ENCODE data around the gene MCTS1. TPM values are rescaled to one million over a fixed set of nuclear protein-coding genes. Genes with fewer than 3 reads are reported as not detected.

MCTS1 gene, protein sequence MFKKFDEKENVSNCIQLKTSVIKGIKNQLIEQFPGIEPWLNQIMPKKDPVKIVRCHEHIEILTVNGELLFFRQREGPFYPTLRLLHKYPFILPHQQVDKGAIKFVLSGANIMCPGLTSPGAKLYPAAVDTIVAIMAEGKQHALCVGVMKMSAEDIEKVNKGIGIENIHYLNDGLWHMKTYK
- polyA plus RNA-seq (2013, experiment 1 of 2): 59.1 TPM
- polyA plus RNA-seq (2013, experiment 2 of 2): 60.0 TPM

DNA sequence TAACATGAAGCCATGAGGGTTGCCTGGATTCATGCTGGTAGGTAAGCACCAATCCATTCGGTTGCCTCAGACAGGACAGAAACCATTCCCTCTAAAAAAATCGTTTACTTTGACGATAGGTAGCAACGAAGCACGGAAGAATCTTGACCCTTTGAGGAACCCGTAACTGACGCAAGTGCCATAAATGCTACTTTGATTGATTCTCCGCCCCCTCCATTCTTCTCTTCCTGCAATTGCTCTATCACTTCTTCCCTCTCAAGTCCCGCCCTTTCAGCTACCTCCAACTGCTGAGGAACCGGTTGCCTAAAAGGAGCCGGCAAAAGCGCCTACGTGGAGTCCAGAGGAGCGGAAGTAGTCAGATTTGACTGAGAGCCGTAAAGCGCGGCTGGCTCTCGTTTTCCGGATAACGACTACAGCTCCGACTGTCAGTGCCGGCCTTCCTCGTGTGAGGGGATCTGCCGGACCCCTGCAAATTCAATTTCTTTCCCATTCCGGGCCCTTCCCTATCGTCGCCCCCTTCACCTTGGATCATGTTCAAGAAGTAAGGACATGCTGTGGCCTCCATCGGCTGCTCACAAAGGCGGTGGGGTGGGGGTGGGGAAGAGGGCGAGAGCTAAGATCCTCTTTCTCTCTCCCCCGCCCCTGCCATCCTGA is at the start of gene MCTS1:
Gene MCTS1 (plus strand): TSS at position 395 of the 654 bp plus-strand sequence. CDS start 136 bp downstream, at position 531.
- no peaks in the 10 kb centered on the region for H3K79me1 ChIP-seq (replicated peaks; ENCODE audit: low read length, poor library complexity, severe bottlenecking)
- H2AK5ac ChIP-seq (ENCODE audit: low read length, severe bottlenecking): peak within 1 kb of the TSS; percentile 59
- peak within 1 kb of the TSS; percentile 39 for H4K91ac ChIP-seq (ENCODE audit: low read length)
- no peak within 1 kb of the TSS for H2BK15ac ChIP-seq (ENCODE audit: low read depth, poor library complexity, severe bottlenecking)
- peak within 1 kb of the TSS in 1 of 2 experiments; percentile 88 for H3K4ac ChIP-seq (ENCODE audit: low read depth in 1 of 2, low read length in 2 of 2)
- H2AFZ ChIP-seq (ENCODE audit: low read depth, low read length): no peak within 1 kb of the TSS
- peaks cover 0 to 16% of the 10 kb centered on the region in 2 experiments for H3K36me3 ChIP-seq (ENCODE audit: control insufficient read depth in 1 of 2, insufficient read depth in 2 of 2, low read depth in 1 of 2, low read length in 2 of 2)
- no peaks in the 10 kb centered on the region for H3K27me3 ChIP-seq (ENCODE audit: control insufficient read depth in 1 of 2, insufficient read depth in 1 of 2, low read length in 2 of 2)
- H3K4me2 ChIP-seq (ENCODE audit: low read length, poor library complexity, severe bottlenecking): peak within 1 kb of the TSS; percentile 66
- under 1% methylated on average over 25 of the region's 31 CpGs for WGBS
- peak within 1 kb of the TSS; percentile 54 for H4K8ac ChIP-seq (ENCODE audit: low read length)
- peak within 1 kb of the TSS; percentile 65 to 89 for H3K4me3 ChIP-seq (ENCODE audit: insufficient read depth in 1 of 2, low read depth in 1 of 2, low read length in 2 of 2)
- H2BK12ac ChIP-seq (ENCODE audit: low read length in 2 of 2): peak within 1 kb of the TSS in 1 of 2 experiments; percentile 66
- no peaks in the 10 kb centered on the region for H3K9me3 ChIP-seq (ENCODE audit: control insufficient read depth, low read length)
- no peak within 1 kb of the TSS for H3K14ac ChIP-seq (ENCODE audit: low read length in 2 of 2)
- H3K23ac ChIP-seq (ENCODE audit: low read length in 2 of 2): no peak within 1 kb of the TSS
- peak within 1 kb of the TSS; percentile 93 for H3K27ac ChIP-seq (ENCODE audit: low read length, poor library complexity, severe bottlenecking)
- no peak within 1 kb of the TSS for H2BK5ac ChIP-seq (ENCODE audit: low read depth, low read length, poor library complexity, severe bottlenecking)
- H3K9ac ChIP-seq (ENCODE audit: low read length): peak within 1 kb of the TSS; percentile 97
- peak; percentile 94 for DNase-seq
- H2BK120ac ChIP-seq (ENCODE audit: low read depth, low read length): no peak within 1 kb of the TSS
- no peaks in the 10 kb centered on the region for H3K4me1 ChIP-seq (ENCODE audit: control insufficient read depth, insufficient read depth, low read depth, low read length)
- peak within 1 kb of the TSS; percentile 19 to 88 for H3K18ac ChIP-seq (ENCODE audit: low read depth in 1 of 2, low read length in 2 of 2)

DNA sequence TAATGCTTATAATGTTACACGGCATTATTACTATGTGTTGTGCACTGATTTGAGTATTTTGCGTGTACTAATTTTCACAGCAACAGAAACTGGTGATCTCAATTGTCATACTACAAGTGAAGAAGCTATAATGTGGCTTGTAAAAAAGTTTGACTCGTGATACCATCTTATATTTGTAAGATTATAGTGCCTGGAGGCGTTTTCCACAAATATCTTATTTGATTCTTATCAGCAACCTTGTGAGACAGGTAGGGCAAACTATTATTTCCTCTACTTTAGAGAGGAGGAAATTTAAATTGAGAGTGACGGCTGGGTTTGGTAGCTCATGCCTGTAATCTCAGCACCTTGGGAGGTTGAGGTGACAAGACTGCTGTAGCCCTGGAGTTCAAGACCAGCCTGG is 47.6 kb upstream of the MCTS1 start:
- Histone ChIP-seq H3K9me3 (ENCODE audit: control insufficient read depth, low read length) (no peaks in the 10 kb centered on the region), H3K4me3 (ENCODE audit: insufficient read depth in 1 of 2, low read depth in 1 of 2, low read length in 2 of 2) (no peak overlapping the region), H3K36me3 (ENCODE audit: control insufficient read depth in 1 of 2, insufficient read depth in 2 of 2, low read depth in 1 of 2, low read length in 2 of 2) (peaks cover 0 to 39% of the 10 kb centered on the region in 2 experiments), H4K91ac (ENCODE audit: low read length) (no peak overlapping the region), H3K23ac (ENCODE audit: low read length in 2 of 2) (no peak overlapping the region), H2AK5ac (ENCODE audit: low read length, severe bottlenecking) (no peak overlapping the region), H2BK15ac (ENCODE audit: low read depth, poor library complexity, severe bottlenecking) (no peak overlapping the region), H3K14ac (ENCODE audit: low read length in 2 of 2) (no peak overlapping the region), H3K27me3 (ENCODE audit: control insufficient read depth in 1 of 2, insufficient read depth in 1 of 2, low read length in 2 of 2) (no peaks in the 10 kb centered on the region), H2AFZ (ENCODE audit: low read depth, low read length) (no peak overlapping the region), H3K18ac (ENCODE audit: low read depth in 1 of 2, low read length in 2 of 2) (no peak overlapping the region), H2BK5ac (ENCODE audit: low read depth, low read length, poor library complexity, severe bottlenecking) (no peak overlapping the region), H3K27ac (ENCODE audit: low read length, poor library complexity, severe bottlenecking) (no peak overlapping the region), H2BK12ac (ENCODE audit: low read length in 2 of 2) (no peak overlapping the region), H2BK120ac (ENCODE audit: low read depth, low read length) (no peak overlapping the region), H3K4ac (ENCODE audit: low read depth in 1 of 2, low read length in 2 of 2) (no peak overlapping the region), H4K8ac (ENCODE audit: low read length) (no peak overlapping the region), H3K4me2 (ENCODE audit: low read length, poor library complexity, severe bottlenecking) (no peak overlapping the region), H3K9ac (ENCODE audit: low read length) (no peak overlapping the region), H3K79me1 (replicated peaks; ENCODE audit: low read length, poor library complexity, severe bottlenecking) (no peaks in the 10 kb centered on the region), H3K4me1 (ENCODE audit: control insufficient read depth, insufficient read depth, low read depth, low read length) (no peaks in the 10 kb centered on the region)
- DNase-seq: no peak
- WGBS: 100% methylated on average over 1 of the region's 5 CpGs

DNA sequence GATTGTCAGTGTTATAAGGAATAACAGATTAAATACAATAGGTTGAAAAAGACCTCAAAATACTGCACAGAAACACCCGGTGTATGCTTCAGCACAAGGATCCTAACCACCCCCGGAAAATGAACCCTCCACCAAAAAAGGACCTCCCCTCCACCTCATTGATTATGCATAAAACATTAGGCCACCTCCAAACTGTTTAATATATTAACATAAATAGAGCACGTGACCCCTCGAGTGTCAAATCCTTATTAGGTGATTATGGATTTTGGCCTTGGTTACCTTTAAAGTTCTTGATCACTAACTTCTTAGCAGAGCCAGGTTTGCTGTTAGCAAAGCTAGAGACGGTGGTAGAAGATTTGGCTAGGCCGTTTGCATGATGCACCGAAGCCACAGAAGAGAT is 44.1 kb upstream of the MCTS1 start:
- H2BK12ac ChIP-seq (ENCODE audit: low read length in 2 of 2): no peak overlapping the region
- peak overlapping the region; percentile 95 for H3K9ac ChIP-seq (ENCODE audit: low read length)
- no peak overlapping the region for H4K91ac ChIP-seq (ENCODE audit: low read length)
- H3K27ac ChIP-seq (ENCODE audit: low read length, poor library complexity, severe bottlenecking): peak overlapping the region; percentile 89
- H2BK5ac ChIP-seq (ENCODE audit: low read depth, low read length, poor library complexity, severe bottlenecking): no peak overlapping the region
- no peak overlapping the region for H3K14ac ChIP-seq (ENCODE audit: low read length in 2 of 2)
- H3K4ac ChIP-seq (ENCODE audit: low read depth in 1 of 2, low read length in 2 of 2): peak overlapping the region in 1 of 2 experiments; percentile 86
- no peaks in the 10 kb centered on the region for H3K27me3 ChIP-seq (ENCODE audit: control insufficient read depth in 1 of 2, insufficient read depth in 1 of 2, low read length in 2 of 2)
- H3K79me1 ChIP-seq (replicated peaks; ENCODE audit: low read length, poor library complexity, severe bottlenecking): peaks cover 3% of the 10 kb centered on the region
- peaks cover 0 to 22% of the 10 kb centered on the region in 2 experiments for H3K36me3 ChIP-seq (ENCODE audit: control insufficient read depth in 1 of 2, insufficient read depth in 2 of 2, low read depth in 1 of 2, low read length in 2 of 2)
- H2BK15ac ChIP-seq (ENCODE audit: low read depth, poor library complexity, severe bottlenecking): no peak overlapping the region
- H2AFZ ChIP-seq (ENCODE audit: low read depth, low read length): no peak overlapping the region
- no peak overlapping the region for H2BK120ac ChIP-seq (ENCODE audit: low read depth, low read length)
- peak overlapping the region; percentile 70 for H3K4me2 ChIP-seq (ENCODE audit: low read length, poor library complexity, severe bottlenecking)
- H3K9me3 ChIP-seq (ENCODE audit: control insufficient read depth, low read length): no peaks in the 10 kb centered on the region
- H2AK5ac ChIP-seq (ENCODE audit: low read length, severe bottlenecking): no peak overlapping the region
- no peak overlapping the region for H3K23ac ChIP-seq (ENCODE audit: low read length in 2 of 2)
- no peak overlapping the region for H4K8ac ChIP-seq (ENCODE audit: low read length)
- WGBS: 0% methylated on average over 5 of the region's 7 CpGs
- DNase-seq: no peak
- H3K4me3 ChIP-seq (ENCODE audit: insufficient read depth in 1 of 2, low read depth in 1 of 2, low read length in 2 of 2): peak overlapping the region in 1 of 2 experiments; percentile 91
- H3K4me1 ChIP-seq (ENCODE audit: control insufficient read depth, insufficient read depth, low read depth, low read length): peaks cover 3% of the 10 kb centered on the region
- H3K18ac ChIP-seq (ENCODE audit: low read depth in 1 of 2, low read length in 2 of 2): no peak overlapping the region

DNA sequence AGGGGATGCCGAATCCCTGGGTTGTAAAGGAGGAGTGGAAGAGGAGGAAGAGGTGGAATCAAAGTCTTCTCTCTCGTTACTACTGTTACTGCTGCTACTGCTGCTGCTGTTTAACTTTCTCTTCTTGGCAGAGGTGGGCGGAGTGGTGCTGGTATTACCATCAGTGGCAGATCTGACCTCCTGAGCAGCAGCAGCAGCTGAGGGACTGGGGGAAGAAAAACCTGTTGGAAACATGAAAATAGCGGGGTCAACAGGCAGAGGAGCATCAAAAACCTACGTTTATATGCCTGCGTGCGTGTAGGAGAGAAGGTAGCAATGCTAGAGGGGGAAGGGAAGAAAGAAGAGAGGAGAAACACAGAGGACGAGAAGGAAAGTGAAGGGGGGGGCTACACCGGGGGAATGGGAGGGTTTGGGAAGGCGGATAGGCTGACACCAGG is 43.5 kb upstream of the MCTS1 start:
- Histone ChIP-seq H3K23ac (ENCODE audit: low read length in 2 of 2) (no peak overlapping the region), H3K27me3 (ENCODE audit: control insufficient read depth in 1 of 2, insufficient read depth in 1 of 2, low read length in 2 of 2) (no peaks in the 10 kb centered on the region), H2AFZ (ENCODE audit: low read depth, low read length) (no peak overlapping the region), H4K91ac (ENCODE audit: low read length) (peak overlapping the region; percentile 75), H2BK120ac (ENCODE audit: low read depth, low read length) (no peak overlapping the region), H3K9me3 (ENCODE audit: control insufficient read depth, low read length) (no peaks in the 10 kb centered on the region), H3K27ac (ENCODE audit: low read length, poor library complexity, severe bottlenecking) (peak overlapping the region; percentile 89), H2BK15ac (ENCODE audit: low read depth, poor library complexity, severe bottlenecking) (no peak overlapping the region), H3K14ac (ENCODE audit: low read length in 2 of 2) (peak overlapping the region in 1 of 2 experiments; percentile 86), H3K4ac (ENCODE audit: low read depth in 1 of 2, low read length in 2 of 2) (peak overlapping the region in 1 of 2 experiments; percentile 86), H2AK5ac (ENCODE audit: low read length, severe bottlenecking) (peak overlapping the region; percentile 93), H3K79me1 (replicated peaks; ENCODE audit: low read length, poor library complexity, severe bottlenecking) (peaks cover 3% of the 10 kb centered on the region), H3K9ac (ENCODE audit: low read length) (peak overlapping the region; percentile 95), H3K36me3 (ENCODE audit: control insufficient read depth in 1 of 2, insufficient read depth in 2 of 2, low read depth in 1 of 2, low read length in 2 of 2) (peaks cover 0 to 17% of the 10 kb centered on the region in 2 experiments), H3K18ac (ENCODE audit: low read depth in 1 of 2, low read length in 2 of 2) (peak overlapping the region; percentile 81 to 88), H2BK5ac (ENCODE audit: low read depth, low read length, poor library complexity, severe bottlenecking) (peak overlapping the region; percentile 79), H3K4me3 (ENCODE audit: insufficient read depth in 1 of 2, low read depth in 1 of 2, low read length in 2 of 2) (peak overlapping the region; percentile 65 to 91), H2BK12ac (ENCODE audit: low read length in 2 of 2) (peak overlapping the region; percentile 54 to 72), H3K4me1 (ENCODE audit: control insufficient read depth, insufficient read depth, low read depth, low read length) (peaks cover 3% of the 10 kb centered on the region), H4K8ac (ENCODE audit: low read length) (peak overlapping the region; percentile 75), H3K4me2 (ENCODE audit: low read length, poor library complexity, severe bottlenecking) (peak overlapping the region; percentile 70)
- DNase-seq: peak; percentile 65
- 0% methylated on average over 7 of the region's 10 CpGs for WGBS
